BLaER1 (cell line): Measurements from ENCODE around the gene GPR32.

Experiments
- H3K27ac ChIP-seq: shearing (Covaris generic); formaldehyde crosslinking; 2 replicates; pipeline ENCODE4 v1.8.1; 2022
- H3K27me3 ChIP-seq: shearing (Covaris generic); formaldehyde crosslinking; 2 replicates; pipeline ENCODE4 v1.8.1; 2022
- H3K36me3 ChIP-seq: shearing (Covaris generic); formaldehyde crosslinking; 2 replicates; pipeline ENCODE4 v1.8.1; 2022
- H3K4me1 ChIP-seq: shearing (Covaris generic); formaldehyde crosslinking; 2 replicates; pipeline ENCODE4 v1.8.1; 2022
- H3K4me2 ChIP-seq: shearing (Covaris generic); formaldehyde crosslinking; 2 replicates; pipeline ENCODE4 v1.8.1; 2022
- H3K4me3 ChIP-seq: shearing (Covaris generic); formaldehyde crosslinking; 2 replicates; pipeline ENCODE4 v1.8.1; 2022
- H3K9ac ChIP-seq: shearing (Covaris generic); formaldehyde crosslinking; 2 replicates; pipeline ENCODE4 v1.8.1; 2022
- H3K9me3 ChIP-seq: shearing (Covaris generic); formaldehyde crosslinking; 2 replicates; pipeline ENCODE4 v1.8.1; 2022
- H4K20me1 ChIP-seq: shearing (Covaris generic); formaldehyde crosslinking; 2 replicates; pipeline ENCODE4 v1.8.1; 2022
- Cebpa-rat ChIP-seq: shearing (Covaris generic); IDR thresholded peaks from 2 replicates; pipeline ENCODE4 v1.8.1; 2022

The GPR32 gene

DNA sequence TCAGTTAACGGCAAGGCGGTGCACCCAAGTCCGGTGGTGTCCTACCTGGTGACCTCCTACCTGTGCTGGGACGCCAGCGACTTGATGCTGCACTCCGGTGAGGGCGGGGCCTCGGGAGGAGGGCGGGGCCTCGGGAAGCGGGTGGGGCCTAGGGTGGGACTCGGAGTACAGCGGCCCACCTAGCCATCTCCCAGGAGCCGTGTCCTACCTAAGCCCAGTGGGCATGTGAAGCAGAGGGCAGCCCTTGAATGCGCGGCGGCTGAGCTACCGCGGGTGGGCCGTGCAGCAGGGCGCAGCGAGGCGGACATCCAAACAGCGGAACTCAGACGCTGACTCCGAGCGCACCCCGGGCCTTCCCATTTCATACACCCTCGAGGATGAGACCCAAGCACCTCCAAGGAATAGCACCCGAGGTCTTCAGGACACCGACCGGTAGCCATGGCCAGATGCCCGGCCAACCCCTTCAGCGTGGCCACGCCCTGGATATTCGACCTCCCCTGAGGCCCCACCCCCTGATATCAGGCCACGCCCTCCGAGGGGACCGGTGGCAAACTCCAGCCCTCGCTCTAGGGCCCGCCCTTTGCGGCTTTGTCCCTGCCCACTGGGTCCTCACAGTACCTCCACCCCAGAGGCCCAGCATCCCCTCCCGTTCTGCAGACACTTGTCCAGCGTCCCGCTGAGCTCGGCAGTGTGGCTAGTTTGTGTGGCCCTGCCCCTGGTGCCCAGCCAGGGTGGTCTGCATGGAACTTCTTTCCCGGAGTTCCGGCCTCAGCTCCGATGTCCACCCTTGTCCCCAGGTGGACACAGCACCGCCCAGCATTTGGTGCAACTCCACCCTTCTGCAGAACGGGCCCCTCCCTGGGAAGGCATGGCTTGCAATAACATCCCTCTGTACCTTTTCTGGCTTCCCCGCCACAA, 47.9 kb downstream of the GPR32 start:
- no peaks in the 10 kb centered on the region for H3K9me3 ChIP-seq
- H3K27me3 ChIP-seq, result no peaks in the 10 kb centered on the region
- peaks cover 62% of the 10 kb centered on the region for H3K4me1 ChIP-seq
- no peak for TF ChIP-seq Cebpa-rat
- no peak overlapping the region for H3K9ac ChIP-seq
- H3K4me2 ChIP-seq, result peak overlapping the region; percentile 91
- H3K27ac ChIP-seq, result no peak overlapping the region
- H4K20me1 ChIP-seq, result no peaks in the 10 kb centered on the region
- no peaks in the 10 kb centered on the region for H3K36me3 ChIP-seq
- H3K4me3 ChIP-seq, result peak overlapping the region; percentile 65

DNA sequence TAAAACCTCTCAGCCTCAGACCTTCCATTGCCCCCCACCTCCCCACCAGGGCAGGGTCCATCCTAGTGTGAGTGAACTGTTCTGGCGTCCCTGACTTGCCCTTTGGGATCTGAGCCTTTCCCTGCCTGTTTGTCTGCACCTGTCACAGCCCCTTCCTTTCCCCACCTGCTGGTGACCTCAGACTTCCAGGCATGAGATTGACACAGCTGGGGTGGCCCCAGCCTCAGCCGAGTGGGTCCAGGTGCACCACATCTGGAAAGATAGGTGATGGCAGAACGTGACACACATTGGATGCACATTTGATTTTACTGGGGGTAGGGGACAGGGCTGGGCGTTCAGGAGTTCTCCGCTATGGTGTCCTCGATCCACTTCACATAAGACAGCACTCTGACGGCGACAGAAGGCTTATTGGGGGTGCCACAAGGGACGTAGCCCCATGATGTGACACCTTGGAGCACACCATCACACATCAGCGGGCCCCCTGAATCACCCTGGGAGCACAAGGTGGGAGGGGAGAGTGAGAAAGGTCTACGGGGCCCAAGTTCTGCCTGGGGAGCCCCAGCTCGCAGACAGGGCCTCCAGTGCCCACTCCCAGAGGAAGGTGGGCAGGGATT, 48.7 kb downstream of the GPR32 start:
- Histone ChIP-seq H3K4me1 (peaks cover 70% of the 10 kb centered on the region), H3K27me3 (no peaks in the 10 kb centered on the region), H3K9me3 (no peaks in the 10 kb centered on the region), H3K27ac (no peak overlapping the region), H4K20me1 (no peaks in the 10 kb centered on the region), H3K4me3 (peak overlapping the region; percentile 65; the same call in 1 of the 2 replicates), H3K9ac (0 out of 2 replicates have a peak overlapping the region, but pooled peaks have one; percentile 17), H3K36me3 (no peaks in the 10 kb centered on the region), H3K4me2 (peak overlapping the region; percentile 91)
- TF ChIP-seq Cebpa-rat, result no peak

DNA sequence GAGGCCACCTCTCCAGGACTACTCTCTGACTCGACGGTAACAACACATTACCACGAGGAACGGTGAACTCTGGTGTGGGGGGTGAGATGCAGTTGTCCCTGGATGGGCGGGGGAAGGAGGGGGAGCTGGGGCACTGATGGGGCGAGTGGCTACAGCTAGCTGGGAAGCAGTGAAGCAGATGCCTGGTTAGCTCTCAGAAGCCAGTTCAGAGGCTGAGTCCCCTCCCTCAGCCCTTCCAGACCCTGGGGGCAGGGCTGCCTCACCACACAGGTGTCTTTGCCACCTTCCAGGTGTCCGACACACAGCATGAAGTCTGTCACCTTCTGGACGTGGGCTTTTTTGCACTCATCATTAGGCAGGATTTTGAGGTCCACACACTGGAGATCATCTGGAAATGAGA, 49.4 kb downstream of the GPR32 start:
- peaks cover 76% of the 10 kb centered on the region for H3K4me1 ChIP-seq
- H3K9me3 ChIP-seq, result no peaks in the 10 kb centered on the region
- peak overlapping the region; percentile 54 for H3K4me3 ChIP-seq
- no peaks in the 10 kb centered on the region for H3K36me3 ChIP-seq
- no peaks in the 10 kb centered on the region for H4K20me1 ChIP-seq
- H3K27me3 ChIP-seq, result no peaks in the 10 kb centered on the region
- 0 out of 2 replicates have a peak overlapping the region, but pooled peaks have one; percentile 78 for H3K27ac ChIP-seq
- peak overlapping the region; percentile 71 for H3K9ac ChIP-seq
- TF ChIP-seq Cebpa-rat, result no peak
- peak overlapping the region; percentile 91 for H3K4me2 ChIP-seq

DNA sequence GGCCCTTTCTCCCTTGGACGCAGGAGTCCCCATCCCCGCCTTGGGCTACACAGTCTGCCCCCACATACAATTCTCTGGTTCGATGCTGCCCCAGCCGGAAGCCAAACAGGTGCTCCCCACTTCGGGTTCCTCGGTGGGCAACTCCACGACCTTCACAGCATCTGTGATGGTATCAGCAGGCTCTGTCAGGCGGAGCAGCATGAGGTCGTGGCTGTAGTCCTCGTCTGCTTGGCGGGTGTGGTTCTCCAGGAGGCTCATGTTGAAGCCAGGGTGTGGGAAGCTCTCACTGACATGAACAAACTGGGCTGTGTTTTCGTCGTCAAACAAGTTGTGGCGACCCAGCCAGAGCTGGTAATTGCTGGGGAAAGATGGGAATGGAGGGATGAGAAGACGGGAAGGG, 49.8 kb downstream of the GPR32 start:
- Histone ChIP-seq H3K4me3 (peak overlapping the region; percentile 54), H4K20me1 (no peaks in the 10 kb centered on the region), H3K27me3 (no peaks in the 10 kb centered on the region), H3K9ac (peak overlapping the region; percentile 71), H3K4me2 (peak overlapping the region; percentile 91), H3K36me3 (no peaks in the 10 kb centered on the region), H3K4me1 (peaks cover 76% of the 10 kb centered on the region), H3K9me3 (no peaks in the 10 kb centered on the region), H3K27ac (peak overlapping the region; percentile 78)
- TF ChIP-seq Cebpa-rat, result no peak

DNA sequence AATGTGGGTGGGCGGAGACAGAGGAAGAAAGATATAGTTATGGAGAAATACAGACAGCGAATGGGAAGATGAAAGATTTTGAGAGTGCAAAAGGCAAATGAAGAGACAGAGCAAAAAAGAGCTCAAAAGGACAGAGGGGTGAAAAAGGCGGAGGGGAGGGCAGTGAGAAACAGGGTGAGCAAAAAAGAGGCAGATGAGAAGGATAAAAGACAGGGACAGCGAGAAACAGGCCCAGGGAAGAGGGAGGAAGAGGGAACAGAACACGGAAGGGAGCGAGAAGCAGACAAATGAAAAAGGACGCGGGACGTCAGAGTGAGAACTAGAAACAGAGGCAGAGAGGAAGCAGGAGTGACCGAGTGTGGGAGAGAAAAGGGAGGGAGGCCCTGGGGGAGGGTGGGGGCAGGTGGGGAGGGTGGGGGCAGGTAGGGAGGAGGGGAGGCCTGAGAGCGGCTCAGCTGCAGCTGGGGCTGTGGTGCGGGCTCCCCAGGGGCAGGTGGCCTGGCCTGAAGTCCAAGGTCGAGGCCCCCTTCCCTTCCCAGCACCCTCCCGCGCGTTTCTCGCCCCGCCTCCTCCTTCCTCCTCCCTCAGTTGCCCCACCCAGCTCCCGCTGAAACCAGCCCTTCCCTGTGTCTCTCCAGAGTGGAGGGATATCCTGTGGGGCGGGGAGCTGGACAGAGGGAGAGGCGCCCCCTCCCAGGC, 50.4 kb downstream of the GPR32 start:
- Histone ChIP-seq H3K4me3 (peak overlapping the region; percentile 54), H3K27me3 (no peaks in the 10 kb centered on the region), H3K9me3 (no peaks in the 10 kb centered on the region), H3K9ac (peak overlapping the region; percentile 71), H3K36me3 (no peaks in the 10 kb centered on the region), H3K4me1 (peaks cover 76% of the 10 kb centered on the region), H3K4me2 (peak overlapping the region; percentile 91), H3K27ac (peak overlapping the region; percentile 81), H4K20me1 (no peaks in the 10 kb centered on the region)
- no peak for TF ChIP-seq Cebpa-rat

DNA sequence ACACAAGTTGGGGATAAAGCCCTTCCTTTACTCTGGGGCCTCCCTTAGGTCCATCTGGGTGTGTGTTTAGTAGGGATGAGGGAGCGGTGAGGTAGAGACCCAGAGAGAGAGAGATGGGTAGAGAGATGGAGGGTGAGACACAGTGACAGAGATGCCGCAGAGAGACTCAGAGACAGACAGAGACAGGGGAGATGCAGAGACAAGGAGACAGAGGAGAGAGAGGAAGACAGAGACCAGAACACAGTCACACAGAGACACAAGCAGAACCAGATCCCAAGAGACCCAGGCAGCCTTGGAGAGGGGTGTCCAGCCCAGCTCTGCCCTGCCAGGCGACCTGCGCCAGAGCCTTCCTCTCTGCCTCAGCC, 51.0 kb downstream of the GPR32 start:
- Histone ChIP-seq H3K27me3 (no peaks in the 10 kb centered on the region), H3K4me2 (peak overlapping the region; percentile 91), H3K36me3 (no peaks in the 10 kb centered on the region), H3K9me3 (peaks cover 2% of the 10 kb centered on the region; the same call in 1 of the 2 replicates), H3K9ac (peak overlapping the region; percentile 66), H3K4me3 (peak overlapping the region; percentile 52), H3K4me1 (peaks cover 76% of the 10 kb centered on the region), H4K20me1 (no peaks in the 10 kb centered on the region), H3K27ac (peak overlapping the region; percentile 81)
- no peak for TF ChIP-seq Cebpa-rat
